Measurements from ENCODE around the gene ITPR1.

DNA sequence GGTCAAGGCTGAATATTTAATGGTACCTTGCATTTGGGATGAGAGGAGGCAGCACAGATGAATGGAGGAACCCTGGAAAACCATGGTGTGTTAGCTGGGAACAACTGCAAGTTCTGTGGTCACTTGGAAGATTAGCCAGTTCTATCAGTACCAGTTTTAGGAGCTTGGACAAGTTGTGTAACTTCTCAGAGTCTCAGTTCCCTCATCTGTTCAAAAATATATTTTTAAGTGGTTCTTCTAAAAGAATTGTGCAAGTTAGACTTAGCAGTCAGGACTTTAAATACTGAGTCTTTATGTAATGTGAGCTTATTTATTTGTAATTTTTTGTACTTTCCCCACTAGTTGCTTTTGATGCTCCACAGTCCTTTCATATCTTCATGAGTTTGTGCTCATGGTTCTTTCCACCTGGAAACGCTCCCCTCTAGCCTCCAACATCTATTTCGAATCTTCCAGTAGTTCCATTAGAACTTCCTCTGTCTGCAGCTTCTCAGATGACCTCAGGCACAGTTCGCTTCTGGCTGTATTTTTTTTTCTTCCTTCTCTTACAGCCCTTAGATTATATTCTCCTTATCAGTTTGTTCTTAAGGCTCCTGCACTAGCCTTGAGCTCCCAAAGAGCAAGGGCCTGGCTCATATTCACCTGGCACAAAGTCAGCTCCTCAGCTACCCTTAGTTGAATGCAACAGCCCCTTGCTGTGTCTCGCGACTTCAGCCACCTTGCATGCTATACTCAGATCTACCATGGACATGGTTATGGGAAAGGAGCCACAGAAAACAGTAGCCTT, 27.1 kb downstream of the ITPR1 start:
- TF ChIP-seq CTCF (IDR thresholded peaks at IDR 0.05) (no peak), POLR2A (IDR thresholded peaks at IDR 0.05) (no peak)

Measured in heart left ventricle (tissue), 13 donors.